ENCODE data around the gene TNFRSF1B. TPM values are rescaled to one million over a fixed set of nuclear protein-coding genes. Genes with fewer than 3 reads are reported as not detected.

Gene TNFRSF1B
- polyA plus RNA-seq, 1 donor from 2014 or later = not detected

DNA sequence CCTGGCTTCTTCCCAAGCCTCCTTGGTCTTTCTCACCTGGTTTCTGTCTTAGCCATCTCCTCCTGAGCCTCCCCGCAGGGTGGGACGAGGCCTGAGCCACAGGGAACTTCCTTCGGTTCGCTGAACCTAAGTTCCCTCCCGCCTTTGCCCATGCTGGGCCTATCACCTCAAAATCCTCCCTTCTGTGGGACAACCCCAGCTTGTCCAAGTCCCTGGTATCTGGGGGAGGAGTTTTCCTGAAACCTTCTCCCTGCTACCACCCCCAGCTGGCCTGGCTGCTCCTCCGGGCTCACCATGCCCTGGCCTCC lies 35.4 kb downstream of the TNFRSF1B start:
- H3K27me3 ChIP-seq (ENCODE audit: insufficient read depth, low read depth, low read length) = no peaks in the 10 kb centered on the region
- no peak overlapping the region for H3K4me2 ChIP-seq (ENCODE audit: low read length)
- TF ChIP-seq EZH2 (IDR thresholded peaks at IDR 0.05; ENCODE audit: borderline replicate concordance, insufficient read depth, low read length, poor library complexity, severe bottlenecking) = no peak
- TF ChIP-seq, protein P1, sequence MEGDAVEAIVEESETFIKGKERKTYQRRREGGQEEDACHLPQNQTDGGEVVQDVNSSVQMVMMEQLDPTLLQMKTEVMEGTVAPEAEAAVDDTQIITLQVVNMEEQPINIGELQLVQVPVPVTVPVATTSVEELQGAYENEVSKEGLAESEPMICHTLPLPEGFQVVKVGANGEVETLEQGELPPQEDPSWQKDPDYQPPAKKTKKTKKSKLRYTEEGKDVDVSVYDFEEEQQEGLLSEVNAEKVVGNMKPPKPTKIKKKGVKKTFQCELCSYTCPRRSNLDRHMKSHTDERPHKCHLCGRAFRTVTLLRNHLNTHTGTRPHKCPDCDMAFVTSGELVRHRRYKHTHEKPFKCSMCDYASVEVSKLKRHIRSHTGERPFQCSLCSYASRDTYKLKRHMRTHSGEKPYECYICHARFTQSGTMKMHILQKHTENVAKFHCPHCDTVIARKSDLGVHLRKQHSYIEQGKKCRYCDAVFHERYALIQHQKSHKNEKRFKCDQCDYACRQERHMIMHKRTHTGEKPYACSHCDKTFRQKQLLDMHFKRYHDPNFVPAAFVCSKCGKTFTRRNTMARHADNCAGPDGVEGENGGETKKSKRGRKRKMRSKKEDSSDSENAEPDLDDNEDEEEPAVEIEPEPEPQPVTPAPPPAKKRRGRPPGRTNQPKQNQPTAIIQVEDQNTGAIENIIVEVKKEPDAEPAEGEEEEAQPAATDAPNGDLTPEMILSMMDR (IDR thresholded peaks at IDR 0.05; ENCODE audit: poor library complexity, severe bottlenecking) = no peak
- TF ChIP-seq TAF1 (IDR thresholded peaks at IDR 0.05; ENCODE audit: low read depth) = no peak
- TF ChIP-seq POLR2AphosphoS5 (IDR thresholded peaks at IDR 0.05) = no peak
- no peak for TF ChIP-seq MXI1 (conservative IDR thresholded peaks at IDR 0.05; ENCODE audit: poor library complexity, severe bottlenecking)
- no peak for TF ChIP-seq SMC3 (conservative IDR thresholded peaks at IDR 0.05; ENCODE audit: poor library complexity)
- TF ChIP-seq, protein P2, sequence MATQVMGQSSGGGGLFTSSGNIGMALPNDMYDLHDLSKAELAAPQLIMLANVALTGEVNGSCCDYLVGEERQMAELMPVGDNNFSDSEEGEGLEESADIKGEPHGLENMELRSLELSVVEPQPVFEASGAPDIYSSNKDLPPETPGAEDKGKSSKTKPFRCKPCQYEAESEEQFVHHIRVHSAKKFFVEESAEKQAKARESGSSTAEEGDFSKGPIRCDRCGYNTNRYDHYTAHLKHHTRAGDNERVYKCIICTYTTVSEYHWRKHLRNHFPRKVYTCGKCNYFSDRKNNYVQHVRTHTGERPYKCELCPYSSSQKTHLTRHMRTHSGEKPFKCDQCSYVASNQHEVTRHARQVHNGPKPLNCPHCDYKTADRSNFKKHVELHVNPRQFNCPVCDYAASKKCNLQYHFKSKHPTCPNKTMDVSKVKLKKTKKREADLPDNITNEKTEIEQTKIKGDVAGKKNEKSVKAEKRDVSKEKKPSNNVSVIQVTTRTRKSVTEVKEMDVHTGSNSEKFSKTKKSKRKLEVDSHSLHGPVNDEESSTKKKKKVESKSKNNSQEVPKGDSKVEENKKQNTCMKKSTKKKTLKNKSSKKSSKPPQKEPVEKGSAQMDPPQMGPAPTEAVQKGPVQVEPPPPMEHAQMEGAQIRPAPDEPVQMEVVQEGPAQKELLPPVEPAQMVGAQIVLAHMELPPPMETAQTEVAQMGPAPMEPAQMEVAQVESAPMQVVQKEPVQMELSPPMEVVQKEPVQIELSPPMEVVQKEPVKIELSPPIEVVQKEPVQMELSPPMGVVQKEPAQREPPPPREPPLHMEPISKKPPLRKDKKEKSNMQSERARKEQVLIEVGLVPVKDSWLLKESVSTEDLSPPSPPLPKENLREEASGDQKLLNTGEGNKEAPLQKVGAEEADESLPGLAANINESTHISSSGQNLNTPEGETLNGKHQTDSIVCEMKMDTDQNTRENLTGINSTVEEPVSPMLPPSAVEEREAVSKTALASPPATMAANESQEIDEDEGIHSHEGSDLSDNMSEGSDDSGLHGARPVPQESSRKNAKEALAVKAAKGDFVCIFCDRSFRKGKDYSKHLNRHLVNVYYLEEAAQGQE (IDR thresholded peaks at IDR 0.05; ENCODE audit: borderline replicate concordance) = no peak
- TF ChIP-seq RAD21 (conservative IDR thresholded peaks at IDR 0.05) = no peak
- no peak for TF ChIP-seq EP300 (conservative IDR thresholded peaks at IDR 0.05; ENCODE audit: poor library complexity, severe bottlenecking)
- no peaks in the 10 kb centered on the region for H3K9me3 ChIP-seq (ENCODE audit: low read length)
- no peaks in the 10 kb centered on the region for H4K20me1 ChIP-seq (ENCODE audit: insufficient read depth)
- no peaks in the 10 kb centered on the region for H3K79me2 ChIP-seq (replicated peaks; ENCODE audit: insufficient read depth, low read length)
- H3K9me2 ChIP-seq (ENCODE audit: insufficient read depth, low read length) = no peaks in the 10 kb centered on the region
- no peak overlapping the region for H3K9ac ChIP-seq (ENCODE audit: low read length)
- H3K4me3 ChIP-seq (ENCODE audit: low read length) = no peak overlapping the region
- H2AFZ ChIP-seq (ENCODE audit: low read depth, low read length) = no peak overlapping the region
- H3K27ac ChIP-seq (ENCODE audit: low read length) = no peak overlapping the region
- H3K36me3 ChIP-seq (ENCODE audit: insufficient read depth, low read length) = no peaks in the 10 kb centered on the region
- H3F3A ChIP-seq (ENCODE audit: insufficient read depth, low read length, poor library complexity, severe bottlenecking) = no peaks in the 10 kb centered on the region

DNA sequence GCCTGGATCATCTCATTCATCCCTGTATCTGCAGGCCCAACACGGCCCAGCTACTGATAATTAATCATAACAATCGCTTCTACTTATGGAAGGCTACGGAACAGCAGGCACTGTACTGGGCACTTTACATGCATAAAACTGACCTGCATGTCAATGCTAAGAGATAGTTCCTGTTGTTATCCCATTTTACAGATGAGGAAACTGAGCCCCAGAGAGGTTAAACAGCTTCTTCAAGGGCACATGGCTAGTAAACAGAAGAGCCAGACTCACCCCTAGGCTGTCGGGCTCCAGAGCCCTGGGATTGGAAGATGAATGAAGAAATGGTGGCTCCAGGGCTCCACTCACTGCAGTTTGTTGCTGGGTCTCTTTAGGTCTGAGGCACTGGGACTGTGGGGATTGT lies 35.8 kb downstream of the TNFRSF1B start:
- H3K79me2 ChIP-seq (replicated peaks; ENCODE audit: insufficient read depth, low read length) = no peaks in the 10 kb centered on the region
- no peaks in the 10 kb centered on the region for H3K9me3 ChIP-seq (ENCODE audit: low read length)
- no peak overlapping the region for H3K4me2 ChIP-seq (ENCODE audit: low read length)
- TF ChIP-seq MXI1 (conservative IDR thresholded peaks at IDR 0.05; ENCODE audit: poor library complexity, severe bottlenecking) (no peak), POLR2AphosphoS5 (IDR thresholded peaks at IDR 0.05) (no peak), TAF1 (IDR thresholded peaks at IDR 0.05; ENCODE audit: low read depth) (no peak), RAD21 (conservative IDR thresholded peaks at IDR 0.05) (no peak), SMC3 (conservative IDR thresholded peaks at IDR 0.05; ENCODE audit: poor library complexity) (no peak), EZH2 (IDR thresholded peaks at IDR 0.05; ENCODE audit: borderline replicate concordance, insufficient read depth, low read length, poor library complexity, severe bottlenecking) (no peak), EP300 (conservative IDR thresholded peaks at IDR 0.05; ENCODE audit: poor library complexity, severe bottlenecking) (no peak)
- TF ChIP-seq, protein P2 (IDR thresholded peaks at IDR 0.05; ENCODE audit: borderline replicate concordance) = no peak
- TF ChIP-seq, protein P1 (IDR thresholded peaks at IDR 0.05; ENCODE audit: poor library complexity, severe bottlenecking) = no peak
- no peaks in the 10 kb centered on the region for H3K36me3 ChIP-seq (ENCODE audit: insufficient read depth, low read length)
- no peaks in the 10 kb centered on the region for H3F3A ChIP-seq (ENCODE audit: insufficient read depth, low read length, poor library complexity, severe bottlenecking)
- no peak overlapping the region for H3K27ac ChIP-seq (ENCODE audit: low read length)
- H2AFZ ChIP-seq (ENCODE audit: low read depth, low read length) = no peak overlapping the region
- H4K20me1 ChIP-seq (ENCODE audit: insufficient read depth) = no peaks in the 10 kb centered on the region
- no peaks in the 10 kb centered on the region for H3K27me3 ChIP-seq (ENCODE audit: insufficient read depth, low read depth, low read length)
- H3K4me3 ChIP-seq (ENCODE audit: low read length) = no peak overlapping the region
- no peaks in the 10 kb centered on the region for H3K9me2 ChIP-seq (ENCODE audit: insufficient read depth, low read length)
- H3K9ac ChIP-seq (ENCODE audit: low read length) = no peak overlapping the region

Measured in neural cell (in vitro differentiated cells).